Measurements from ENCODE around the gene LMX1B.
"Not testable (repeated sequence)": the region's sequence is repeated elsewhere in the genome, so short reads cannot be mapped to it uniquely, and the experiment has no call there.

The LMX1B gene

GRCh38 chr9:126613651-126614050 lies at the start of gene LMX1B:
TSS of gene LMX1B (plus strand) at chr9:126613928. CDS start at chr9:126614450, 522 bp downstream.
- peak in 1 of 2 experiments; percentile 40 for DNase-seq

- no peak for DNase-seq
Observed at GRCh38 chr9:126564128-126564527, 49.6 kb upstream of the LMX1B start.

GRCh38 chr9:126564716-126565115 lies 49.0 kb upstream of the LMX1B start:
- DNase-seq, result no peak

- no peak for DNase-seq
Observed at GRCh38 chr9:126565336-126566128, 48.2 kb upstream of the LMX1B start.

- DNase-seq, result no peak
Observed at GRCh38 chr9:126569036-126569435, 44.7 kb upstream of the LMX1B start.

- no peak for DNase-seq
Observed at GRCh38 chr9:126578029-126578428, 35.7 kb upstream of the LMX1B start.

- DNase-seq, result not testable (repeated sequence)
Observed at GRCh38 chr9:126580319-126580718, 33.4 kb upstream of the LMX1B start.

GRCh38 chr9:126581893-126582292 lies 31.8 kb upstream of the LMX1B start:
- no peak for DNase-seq

- DNase-seq, result no peak
Observed at GRCh38 chr9:126582427-126582826, 31.3 kb upstream of the LMX1B start.

- DNase-seq, result no peak
Observed at GRCh38 chr9:126583144-126583760, 30.5 kb upstream of the LMX1B start.

GRCh38 chr9:126584611-126585010 lies 29.1 kb upstream of the LMX1B start:
- no peak for DNase-seq

GRCh38 chr9:126586236-126586635 lies 27.5 kb upstream of the LMX1B start:
- DNase-seq, result no peak

GRCh38 chr9:126587187-126588185 lies 26.2 kb upstream of the LMX1B start:
- no peak for DNase-seq

- no peak for DNase-seq
Observed at GRCh38 chr9:126588491-126589168, 25.1 kb upstream of the LMX1B start.

- DNase-seq, result no peak
Observed at GRCh38 chr9:126589349-126589748, 24.4 kb upstream of the LMX1B start.

GRCh38 chr9:126591083-126591482 lies 22.6 kb upstream of the LMX1B start:
- DNase-seq, result no peak

GRCh38 chr9:126591922-126592321 lies 21.8 kb upstream of the LMX1B start:
- DNase-seq, result no peak

GRCh38 chr9:126592461-126592860 lies 21.3 kb upstream of the LMX1B start:
- DNase-seq, result no peak

- DNase-seq, result no peak
Observed at GRCh38 chr9:126595982-126596381, 17.7 kb upstream of the LMX1B start.

GRCh38 chr9:126599047-126599650 lies 14.6 kb upstream of the LMX1B start:
- DNase-seq, result no peak

GRCh38 chr9:126604059-126605055 lies 9.4 kb upstream of the LMX1B start:
- no peak for DNase-seq
